ENCODE measurements around the gene MAPK1IP1L. TPM values are rescaled to one million over a fixed set of nuclear protein-coding genes. Genes with fewer than 3 reads are reported as not detected.
"Not testable (repeated sequence)": the region's sequence is repeated elsewhere in the genome, so short reads cannot be mapped to it uniquely, and the experiment has no call there.

Gene MAPK1IP1L
- total RNA-seq, 2 donors from 2014 or later, result 51.3 to 137 TPM

DNA sequence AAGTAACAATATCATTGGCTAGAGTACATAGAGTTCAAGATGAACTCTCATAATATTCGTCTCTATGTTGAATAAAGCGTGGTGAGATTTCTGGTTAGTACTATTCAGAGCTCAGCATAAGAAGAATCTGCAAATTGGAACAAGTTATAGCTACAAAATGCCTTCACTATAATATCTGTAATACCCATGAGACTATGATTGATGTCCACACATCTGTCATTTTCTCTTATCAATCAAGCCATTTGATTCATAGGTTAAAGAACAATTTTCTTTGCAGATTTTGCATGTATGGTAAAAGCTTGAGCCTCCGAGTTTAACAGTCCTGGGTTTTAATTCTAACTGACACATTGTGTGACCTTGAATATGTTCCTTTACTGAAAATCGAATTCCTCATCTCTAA, 23.0 kb upstream of the MAPK1IP1L start:
- WGBS, result 63% methylated on average over 4 of the region's 4 CpGs
- DNase-seq (ENCODE audit: low spot score), result no peak
- Histone ChIP-seq H3K4me1 (replicated peaks) (no peaks in the 10 kb centered on the region), H3K36me3 (no peaks in the 10 kb centered on the region), H3K4me3 (no peak overlapping the region), H3K9me3 (no peaks in the 10 kb centered on the region), H3K27ac (no peak overlapping the region), H3K27me3 (replicated peaks; ENCODE audit: insufficient read depth) (no peaks in the 10 kb centered on the region)
- intact Hi-C loops (cut with DNase I), result no loop called here
- TF ChIP-seq, protein P1, sequence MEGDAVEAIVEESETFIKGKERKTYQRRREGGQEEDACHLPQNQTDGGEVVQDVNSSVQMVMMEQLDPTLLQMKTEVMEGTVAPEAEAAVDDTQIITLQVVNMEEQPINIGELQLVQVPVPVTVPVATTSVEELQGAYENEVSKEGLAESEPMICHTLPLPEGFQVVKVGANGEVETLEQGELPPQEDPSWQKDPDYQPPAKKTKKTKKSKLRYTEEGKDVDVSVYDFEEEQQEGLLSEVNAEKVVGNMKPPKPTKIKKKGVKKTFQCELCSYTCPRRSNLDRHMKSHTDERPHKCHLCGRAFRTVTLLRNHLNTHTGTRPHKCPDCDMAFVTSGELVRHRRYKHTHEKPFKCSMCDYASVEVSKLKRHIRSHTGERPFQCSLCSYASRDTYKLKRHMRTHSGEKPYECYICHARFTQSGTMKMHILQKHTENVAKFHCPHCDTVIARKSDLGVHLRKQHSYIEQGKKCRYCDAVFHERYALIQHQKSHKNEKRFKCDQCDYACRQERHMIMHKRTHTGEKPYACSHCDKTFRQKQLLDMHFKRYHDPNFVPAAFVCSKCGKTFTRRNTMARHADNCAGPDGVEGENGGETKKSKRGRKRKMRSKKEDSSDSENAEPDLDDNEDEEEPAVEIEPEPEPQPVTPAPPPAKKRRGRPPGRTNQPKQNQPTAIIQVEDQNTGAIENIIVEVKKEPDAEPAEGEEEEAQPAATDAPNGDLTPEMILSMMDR (IDR thresholded peaks at IDR 0.05), result no peak
- TF ChIP-seq POLR2AphosphoS5 (IDR thresholded peaks at IDR 0.05), result no peak
- no peak for TF ChIP-seq POLR2A (IDR thresholded peaks at IDR 0.05)

DNA sequence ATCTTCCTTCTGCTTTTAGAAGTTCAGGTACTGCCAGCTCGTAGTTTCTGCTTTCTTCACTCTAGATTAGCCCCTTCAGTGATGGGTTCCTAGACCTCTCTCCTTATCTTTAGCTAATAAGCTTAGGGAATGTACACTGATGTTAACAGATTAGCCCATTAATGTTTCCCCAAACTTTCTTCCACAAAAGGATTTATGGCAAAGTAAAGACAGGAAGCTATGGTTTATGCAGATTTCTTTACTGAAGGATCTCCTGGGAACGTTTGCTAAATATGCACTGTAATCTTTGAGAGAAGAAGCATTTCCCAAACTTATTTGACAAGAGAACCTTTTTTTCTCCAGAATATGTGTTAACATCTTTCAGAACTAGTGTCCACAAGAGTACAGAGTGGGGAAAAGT, 20.3 kb upstream of the MAPK1IP1L start:
- H3K36me3 ChIP-seq, result no peaks in the 10 kb centered on the region

DNA sequence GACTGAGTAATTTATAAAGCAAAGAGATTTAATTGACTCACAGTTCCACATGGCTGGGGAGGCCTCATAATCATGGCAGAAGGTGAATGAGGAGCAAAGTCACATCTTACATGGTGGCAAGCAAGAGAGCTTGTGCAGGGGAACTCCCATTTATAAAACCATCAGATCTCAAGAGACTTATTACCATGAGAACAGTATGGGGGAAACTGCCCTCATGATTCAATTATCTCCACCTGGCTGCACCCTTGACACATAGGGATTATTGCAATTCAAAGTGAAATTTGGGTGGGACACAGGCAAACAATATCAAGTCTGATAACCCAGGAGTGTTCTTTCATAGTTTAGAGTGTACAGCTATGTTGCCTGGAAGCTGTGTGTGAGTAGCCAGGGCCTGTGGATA, 13.5 kb upstream of the MAPK1IP1L start:
- H3K36me3 ChIP-seq; H3K27ac ChIP-seq; H3K27me3 ChIP-seq (replicated peaks; ENCODE audit: insufficient read depth); H3K4me3 ChIP-seq; H3K4me1 ChIP-seq (replicated peaks); H3K9me3 ChIP-seq; DNase-seq (ENCODE audit: low spot score); intact Hi-C loops (cut with DNase I): not testable (repeated sequence)

More for the DNA sequence above, 20.3 kb upstream of the MAPK1IP1L start:
- DNase-seq (ENCODE audit: low spot score), result no peak
- H3K4me1 ChIP-seq (replicated peaks), result no peaks in the 10 kb centered on the region
- H3K9me3 ChIP-seq, result no peaks in the 10 kb centered on the region
- H3K27ac ChIP-seq, result no peak overlapping the region
- 27% methylated on average over 2 of the region's 2 CpGs for WGBS
- no peak overlapping the region for H3K4me3 ChIP-seq
- TF ChIP-seq POLR2AphosphoS5 (IDR thresholded peaks at IDR 0.05) (no peak), POLR2A (IDR thresholded peaks at IDR 0.05) (no peak)
- TF ChIP-seq, protein P1 (IDR thresholded peaks at IDR 0.05), result no peak
- H3K27me3 ChIP-seq (replicated peaks; ENCODE audit: insufficient read depth), result no peaks in the 10 kb centered on the region
- intact Hi-C loops (cut with DNase I), result no loop called here

- Histone ChIP-seq H3K4me3 (no peak overlapping the region), H3K4me1 (replicated peaks) (no peaks in the 10 kb centered on the region), H3K27me3 (replicated peaks; ENCODE audit: insufficient read depth) (no peaks in the 10 kb centered on the region), H3K9me3 (no peaks in the 10 kb centered on the region), H3K36me3 (no peaks in the 10 kb centered on the region), H3K27ac (no peak overlapping the region)
- DNase-seq (ENCODE audit: low spot score), result no peak
- intact Hi-C loops (cut with DNase I), result no loop called here
- TF ChIP-seq, protein P1 (IDR thresholded peaks at IDR 0.05), result no peak
- TF ChIP-seq POLR2A (IDR thresholded peaks at IDR 0.05), result no peak
- no peak for TF ChIP-seq POLR2AphosphoS5 (IDR thresholded peaks at IDR 0.05)
Measured at GRCh38 chr14:55038708-55039107, 12.7 kb upstream of the MAPK1IP1L start.

DNA sequence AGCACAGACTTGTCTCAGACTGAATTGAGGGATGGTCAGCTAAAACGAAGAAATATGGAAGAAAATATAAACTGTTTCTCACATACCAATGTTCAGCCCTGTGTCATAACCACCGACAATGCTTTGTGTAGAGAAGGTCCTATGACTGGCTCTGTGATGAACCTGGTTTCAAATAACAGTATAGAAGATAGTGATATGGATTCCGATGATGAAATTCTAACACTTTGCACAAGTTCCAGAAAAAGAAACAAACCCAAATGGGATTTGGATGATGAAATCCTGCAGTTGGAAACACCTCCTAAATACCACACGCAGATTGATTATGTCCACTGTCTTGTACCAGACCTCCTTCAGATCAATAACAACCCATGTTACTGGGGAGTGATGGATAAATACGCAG, 7.9 kb upstream of the MAPK1IP1L start:
- TF ChIP-seq POLR2A (IDR thresholded peaks at IDR 0.05) (no peak), POLR2AphosphoS5 (IDR thresholded peaks at IDR 0.05) (no peak)
- TF ChIP-seq, protein P1 (IDR thresholded peaks at IDR 0.05), result no peak
- intact Hi-C loops (cut with DNase I), result no loop called here
- Histone ChIP-seq H3K4me1 (replicated peaks) (no peaks in the 10 kb centered on the region), H3K27ac (no peak overlapping the region), H3K4me3 (no peak overlapping the region), H3K9me3 (no peaks in the 10 kb centered on the region), H3K36me3 (no peaks in the 10 kb centered on the region), H3K27me3 (replicated peaks; ENCODE audit: insufficient read depth) (no peaks in the 10 kb centered on the region)
- 93% methylated on average over 5 of the region's 5 CpGs for WGBS
- DNase-seq (ENCODE audit: low spot score), result no peak

Measured in prostate gland (tissue), 2 donors.